ENCODE measurements around the gene GPRIN3.

The GPRIN3 gene

DNA sequence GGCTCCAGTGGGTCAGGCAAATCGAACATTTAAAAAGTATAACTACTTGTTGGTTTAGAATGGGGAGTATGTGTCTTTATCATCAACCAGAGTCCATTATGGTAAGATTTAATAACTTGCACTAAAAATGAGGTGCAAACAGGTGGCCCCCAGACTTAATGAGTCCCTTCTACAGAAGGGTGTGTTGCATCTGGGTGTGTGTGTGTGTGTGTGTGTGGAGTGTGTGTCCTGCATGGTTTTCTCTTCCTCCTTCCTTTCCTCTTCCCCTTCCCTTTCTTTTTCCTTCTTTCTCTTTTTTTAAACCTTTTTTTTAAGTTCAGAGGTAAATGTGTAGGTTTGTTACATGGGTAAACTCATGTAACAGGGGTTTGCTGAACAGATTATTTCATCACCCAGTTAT, 53.7 kb downstream of the GPRIN3 start:
- TF ChIP-seq, protein P1, sequence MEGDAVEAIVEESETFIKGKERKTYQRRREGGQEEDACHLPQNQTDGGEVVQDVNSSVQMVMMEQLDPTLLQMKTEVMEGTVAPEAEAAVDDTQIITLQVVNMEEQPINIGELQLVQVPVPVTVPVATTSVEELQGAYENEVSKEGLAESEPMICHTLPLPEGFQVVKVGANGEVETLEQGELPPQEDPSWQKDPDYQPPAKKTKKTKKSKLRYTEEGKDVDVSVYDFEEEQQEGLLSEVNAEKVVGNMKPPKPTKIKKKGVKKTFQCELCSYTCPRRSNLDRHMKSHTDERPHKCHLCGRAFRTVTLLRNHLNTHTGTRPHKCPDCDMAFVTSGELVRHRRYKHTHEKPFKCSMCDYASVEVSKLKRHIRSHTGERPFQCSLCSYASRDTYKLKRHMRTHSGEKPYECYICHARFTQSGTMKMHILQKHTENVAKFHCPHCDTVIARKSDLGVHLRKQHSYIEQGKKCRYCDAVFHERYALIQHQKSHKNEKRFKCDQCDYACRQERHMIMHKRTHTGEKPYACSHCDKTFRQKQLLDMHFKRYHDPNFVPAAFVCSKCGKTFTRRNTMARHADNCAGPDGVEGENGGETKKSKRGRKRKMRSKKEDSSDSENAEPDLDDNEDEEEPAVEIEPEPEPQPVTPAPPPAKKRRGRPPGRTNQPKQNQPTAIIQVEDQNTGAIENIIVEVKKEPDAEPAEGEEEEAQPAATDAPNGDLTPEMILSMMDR (IDR thresholded peaks at IDR 0.05; ENCODE audit: low read depth, low read length): no peak
- no peak overlapping the region for H3K4me3 ChIP-seq (ENCODE audit: low read depth, low read length)
- in situ Hi-C loops (cut with HindIII; ENCODE audit: low sequenced_read_pairs): no loop called here
- no peak for DNase-seq (ENCODE audit: low read depth, low spot score)

DNA sequence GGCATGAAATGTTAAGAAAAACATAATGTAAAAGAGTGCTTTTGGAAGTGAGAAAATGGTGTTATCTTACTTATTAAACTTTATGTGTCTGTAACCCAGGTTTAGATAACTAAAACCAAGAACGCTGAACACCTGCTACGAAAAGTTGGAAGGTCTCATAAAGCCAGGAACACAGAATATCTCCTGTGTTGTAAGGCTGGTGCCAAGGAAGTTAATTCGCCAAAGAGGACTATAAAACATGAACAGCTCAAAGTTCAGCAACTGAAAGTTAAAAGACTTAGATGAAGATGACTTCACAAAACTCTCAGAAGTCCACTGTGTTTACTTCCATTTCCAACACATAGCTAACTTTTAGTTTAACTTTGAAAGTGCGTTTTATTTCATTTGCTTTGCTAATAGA, 54.3 kb downstream of the GPRIN3 start:
- DNase-seq (ENCODE audit: low read depth, low spot score): no peak
- TF ChIP-seq, protein P1 (IDR thresholded peaks at IDR 0.05; ENCODE audit: low read depth, low read length): no peak
- no peak overlapping the region for H3K4me3 ChIP-seq (ENCODE audit: low read depth, low read length)
- in situ Hi-C loops (cut with HindIII; ENCODE audit: low sequenced_read_pairs): no loop called here

DNA sequence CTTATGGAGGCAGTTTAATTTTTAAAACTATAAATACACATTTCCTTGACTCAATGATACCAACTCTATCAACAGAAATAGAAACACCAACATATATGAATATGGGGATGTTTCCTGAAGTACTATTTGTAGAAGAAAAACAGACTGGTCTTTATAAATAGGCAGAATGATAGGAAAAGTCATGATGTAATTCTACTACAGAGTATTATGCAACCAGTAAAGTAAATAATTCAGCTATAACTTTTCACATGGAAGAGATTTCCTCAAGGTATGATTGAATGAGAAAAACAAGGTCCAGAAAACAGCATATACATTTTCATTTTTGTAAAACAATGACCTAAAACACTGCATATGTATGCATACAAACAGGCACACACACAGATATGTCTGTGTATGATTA, 56.2 kb downstream of the GPRIN3 start:
- H3K4me3 ChIP-seq (ENCODE audit: low read depth, low read length): no peak overlapping the region
- DNase-seq (ENCODE audit: low read depth, low spot score): no peak
- TF ChIP-seq, protein P1 (IDR thresholded peaks at IDR 0.05; ENCODE audit: low read depth, low read length): no peak
- in situ Hi-C loops (cut with HindIII; ENCODE audit: low sequenced_read_pairs): no loop called here

DNA sequence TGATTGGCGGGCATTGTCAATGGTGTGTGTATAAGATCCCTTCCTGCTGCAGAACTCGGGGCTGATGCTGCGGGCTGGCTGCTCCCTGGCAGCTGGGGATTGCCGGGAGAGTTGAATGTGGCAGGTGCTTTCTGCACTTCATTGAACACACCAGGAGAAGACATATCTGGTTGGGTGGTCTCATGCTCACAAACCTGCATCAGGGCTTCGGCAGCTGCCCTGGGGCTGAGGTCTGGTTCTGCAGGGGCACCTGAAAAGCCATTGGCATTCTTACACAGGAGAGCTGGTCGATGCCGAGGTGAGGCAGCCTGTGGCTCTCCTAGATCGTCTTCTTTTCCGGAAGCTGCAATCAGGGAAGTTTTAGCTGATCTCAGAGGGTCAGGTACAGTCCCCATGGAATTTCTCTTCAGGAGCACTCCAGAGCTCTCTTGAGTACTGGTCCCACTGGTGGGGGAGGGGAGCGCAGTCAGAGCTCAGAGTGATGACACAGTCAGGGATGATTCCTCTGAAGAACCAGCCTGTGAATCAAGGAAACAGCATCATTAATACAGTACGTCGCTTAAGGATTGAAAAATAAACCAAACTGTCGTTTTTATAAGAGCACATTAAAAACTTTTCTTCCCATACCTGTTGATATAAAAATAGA, 57.8 kb downstream of the GPRIN3 start:
- TF ChIP-seq, protein P1 (IDR thresholded peaks at IDR 0.05; ENCODE audit: low read depth, low read length): no peak
- H3K4me3 ChIP-seq (ENCODE audit: low read depth, low read length): no peak overlapping the region
- DNase-seq (ENCODE audit: low read depth, low spot score): no peak
- in situ Hi-C loops (cut with HindIII; ENCODE audit: low sequenced_read_pairs): no loop called here

DNA sequence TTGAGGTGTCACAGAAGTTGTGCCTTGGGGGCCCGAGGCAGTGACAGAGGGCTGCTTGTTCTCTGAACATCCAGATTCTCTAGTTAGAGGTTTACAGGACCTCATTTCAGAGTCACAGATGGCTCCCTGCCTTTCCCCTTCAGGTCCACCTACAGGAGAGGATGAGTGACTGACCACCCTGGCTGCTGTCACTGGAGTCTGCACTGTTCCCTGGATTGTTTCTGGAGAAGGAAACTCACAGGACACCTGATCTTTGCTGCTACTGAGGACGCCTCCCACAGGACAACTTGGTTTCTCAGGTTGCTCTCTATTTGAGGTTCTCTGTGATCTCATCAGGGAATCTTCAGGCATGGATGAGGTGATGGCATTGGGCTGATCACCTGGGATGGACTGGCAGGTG, 58.3 kb downstream of the GPRIN3 start:
- DNase-seq (ENCODE audit: low read depth, low spot score): no peak
- no peak overlapping the region for H3K4me3 ChIP-seq (ENCODE audit: low read depth, low read length)
- in situ Hi-C loops (cut with HindIII; ENCODE audit: low sequenced_read_pairs): no loop called here
- TF ChIP-seq, protein P1 (IDR thresholded peaks at IDR 0.05; ENCODE audit: low read depth, low read length): no peak

DNA sequence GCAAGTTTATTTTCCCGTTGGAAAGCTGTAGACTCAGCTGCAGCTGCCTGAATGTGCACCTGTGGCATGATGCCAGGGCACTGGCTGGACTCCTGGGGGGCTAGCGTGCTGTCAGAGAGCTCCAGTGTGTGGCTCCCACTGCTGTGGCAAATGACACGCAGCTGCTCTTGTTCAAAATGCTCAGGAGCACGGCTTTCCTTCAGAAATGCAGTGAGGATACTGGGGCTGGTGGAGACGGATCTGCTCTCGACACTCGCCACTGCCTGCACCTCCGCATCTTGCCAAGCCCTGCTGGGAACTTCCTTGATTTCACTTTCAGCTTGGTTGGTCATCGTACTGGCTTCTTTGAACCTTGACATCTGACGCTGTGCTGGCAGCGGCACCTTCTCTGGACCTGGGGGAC, 58.7 kb downstream of the GPRIN3 start:
- in situ Hi-C loops (cut with HindIII; ENCODE audit: low sequenced_read_pairs): no loop called here
- H3K4me3 ChIP-seq (ENCODE audit: low read depth, low read length): no peak overlapping the region
- no peak for DNase-seq (ENCODE audit: low read depth, low spot score)
- TF ChIP-seq, protein P1 (IDR thresholded peaks at IDR 0.05; ENCODE audit: low read depth, low read length): no peak
